GM18951 (cell line): Measurements from ENCODE around the gene CPSF2.
"Not testable (repeated sequence)": the region's sequence is repeated elsewhere in the genome, so short reads cannot be mapped to it uniquely, and the experiment has no call there.

Source experiments
- POLR2A ChIP-seq: IDR thresholded peaks from 4 replicates; pipeline ENCODE4 v1.6.1; 2011; ENCODE audit warnings: mild to moderate bottlenecking; ENCODE audit not compliant: insufficient read length, insufficient read depth; ENCODE audit errors: extremely low read depth
- in situ Hi-C: fragments of 300-500 bp; cut with MboI; formaldehyde crosslinking; loops from one replicate; pipeline ENCODE4 v1.12.0; 2022; ENCODE audit warnings: low sequenced_read_pairs, mixed read lengths, inconsistent platforms; ENCODE audit not compliant: unreplicated experiment

CPSF2 gene

GRCh38 chr14:92175811-92176210 is 54.0 kb downstream of the CPSF2 start:
- in situ Hi-C loops, result no loop called here
- TF ChIP-seq POLR2A, result no peak

DNA sequence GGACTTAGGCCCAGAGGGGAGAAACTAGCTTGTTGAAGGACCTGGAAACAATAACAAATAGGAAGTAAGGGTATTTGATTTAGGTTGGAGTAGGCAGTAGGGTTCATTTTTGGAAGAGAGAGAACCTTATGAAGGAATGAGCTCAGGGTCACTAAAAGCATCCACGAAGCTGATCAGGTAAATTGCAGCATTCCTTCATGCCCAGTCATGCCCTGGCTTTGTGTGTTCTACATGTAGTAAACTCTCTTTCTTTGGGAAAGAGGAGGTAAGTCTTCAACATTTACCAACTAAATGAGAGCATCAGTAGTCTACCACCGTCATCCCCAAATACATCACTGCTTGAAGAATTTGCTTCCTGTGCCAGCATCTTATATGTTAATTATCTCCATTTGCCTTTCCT is 54.7 kb downstream of the CPSF2 start:
- in situ Hi-C loops, result no loop called here

DNA sequence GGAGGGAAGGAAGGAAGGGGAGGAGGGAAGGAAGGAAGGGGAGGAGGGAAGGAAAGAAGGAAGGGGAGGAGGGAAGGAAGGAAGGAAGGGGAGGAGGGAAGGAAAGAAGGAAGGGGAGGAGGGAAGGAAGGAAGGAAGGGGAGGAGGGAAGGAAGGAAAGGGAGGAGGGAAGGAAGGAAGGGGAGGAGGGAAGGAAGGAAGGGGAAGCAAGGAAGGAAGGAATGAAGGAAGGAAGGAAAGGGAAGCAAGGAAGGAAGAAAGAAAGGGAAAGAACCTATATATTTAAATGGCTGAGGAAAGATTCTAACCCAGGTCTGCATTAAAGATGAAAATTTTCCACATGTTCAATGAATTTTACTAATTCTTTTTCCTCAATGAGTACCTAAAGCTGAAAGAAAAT is 57.4 kb downstream of the CPSF2 start:
- in situ Hi-C loops, result not testable (repeated sequence)

More for the DNA sequence above, 54.7 kb downstream of the CPSF2 start:
- no peak for TF ChIP-seq POLR2A

DNA sequence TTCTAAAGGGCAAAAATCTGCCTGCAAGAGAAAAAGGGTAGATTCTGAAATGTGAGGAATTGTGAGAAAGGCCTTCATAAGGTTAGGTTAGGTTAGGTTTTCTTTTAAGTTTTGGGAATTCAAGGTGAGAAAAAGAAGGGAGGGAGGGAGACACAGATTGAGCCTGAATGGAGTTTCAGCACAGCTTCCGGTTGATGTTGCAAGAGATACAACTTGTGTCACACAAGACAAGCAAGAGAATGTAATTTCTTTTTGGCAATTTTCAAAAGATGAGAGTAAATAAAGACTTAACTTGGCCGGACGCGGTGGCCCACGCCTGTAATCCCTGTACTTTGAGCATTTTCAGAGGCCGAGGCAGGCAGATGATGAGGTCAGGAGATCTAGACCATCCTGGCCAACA is 63.8 kb downstream of the CPSF2 start:
- TF ChIP-seq POLR2A, result no peak
- in situ Hi-C loops, result no loop called here

DNA sequence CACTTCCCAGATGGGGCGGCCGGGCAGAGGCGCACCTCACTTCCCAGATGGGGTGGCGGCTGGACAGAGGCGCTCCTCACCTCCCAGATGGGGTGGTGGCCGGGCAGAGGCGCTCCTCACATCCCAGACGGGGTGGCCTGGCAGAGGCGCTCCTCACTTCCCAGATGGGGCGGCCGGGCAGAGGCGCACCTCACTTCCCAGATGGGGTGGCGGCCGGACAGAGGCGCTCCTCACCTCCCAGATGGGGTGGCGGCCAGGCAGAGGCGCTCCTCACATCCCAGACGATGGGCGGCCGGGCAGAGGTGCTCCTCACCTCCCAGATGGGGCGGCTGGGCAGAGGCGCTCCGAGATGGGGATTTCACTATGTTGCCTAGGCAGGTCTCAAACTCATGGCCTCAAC is 65.8 kb downstream of the CPSF2 start:
- in situ Hi-C loops, result not testable (repeated sequence)

GRCh38 chr14:92190768-92191167 is 69.0 kb downstream of the CPSF2 start:
- in situ Hi-C loops, result no loop called here
- no peak for TF ChIP-seq POLR2A

DNA sequence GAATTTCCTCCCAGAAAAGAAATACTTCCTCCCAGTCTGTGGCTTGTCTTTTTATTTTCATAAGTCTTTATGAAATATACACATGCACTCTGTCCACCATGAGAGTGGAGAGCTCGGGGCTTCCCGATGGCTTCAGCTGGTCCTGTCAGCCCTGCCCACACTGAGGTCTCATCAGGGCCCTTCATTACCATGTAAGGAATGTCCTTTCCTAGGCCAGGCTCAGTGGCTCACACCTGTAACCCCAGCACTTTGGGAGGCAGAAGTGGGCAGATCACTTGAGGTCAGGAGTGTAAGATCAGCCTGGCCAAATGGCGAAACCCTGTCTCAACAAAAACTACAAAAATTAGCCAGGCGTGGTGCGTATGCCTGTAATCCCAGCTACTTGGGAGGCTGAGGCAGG is 77.0 kb downstream of the CPSF2 start:
- TF ChIP-seq POLR2A, result no peak
- in situ Hi-C loops, result no loop called here

DNA sequence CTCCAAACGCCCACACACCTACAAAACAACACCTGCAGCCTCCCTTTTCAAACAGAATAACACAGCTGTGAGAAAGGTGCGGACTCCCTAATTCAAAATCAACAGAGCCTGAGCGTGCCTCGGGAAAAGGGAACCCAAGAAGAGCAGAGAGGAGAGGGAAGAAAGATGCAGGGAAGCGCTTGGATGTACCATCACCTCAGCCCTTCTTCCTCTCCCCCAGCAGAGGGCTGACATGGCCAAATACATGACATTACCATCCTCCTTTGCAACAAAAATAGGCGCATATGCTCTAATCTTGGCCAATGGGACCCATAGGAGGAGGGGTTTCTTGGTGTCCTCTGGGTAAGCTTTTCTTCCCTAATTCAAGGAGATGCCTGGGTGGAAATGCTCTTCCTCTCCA is 78.0 kb downstream of the CPSF2 start:
- in situ Hi-C loops, result no loop called here
- TF ChIP-seq POLR2A, result no peak

DNA sequence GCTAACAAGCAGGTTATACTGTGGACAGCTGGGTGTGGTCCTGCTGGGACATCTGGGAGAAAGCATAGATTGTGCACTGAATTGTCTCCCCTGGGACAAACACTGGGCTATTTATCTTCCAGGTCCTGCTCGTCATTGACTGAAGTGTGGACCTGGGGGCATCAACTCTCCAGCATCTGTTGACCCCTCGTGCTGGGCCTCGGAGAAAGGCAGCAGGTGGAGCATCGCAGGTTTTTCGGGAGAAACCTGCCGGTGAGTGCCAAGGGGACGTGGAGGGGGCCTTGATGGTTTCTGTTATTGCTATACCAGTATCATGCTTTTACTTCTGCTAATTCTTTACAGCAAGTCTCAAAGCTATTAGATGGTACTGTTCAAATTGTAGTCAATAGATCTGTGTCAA is 81.3 kb downstream of the CPSF2 start:
- in situ Hi-C loops, result no loop called here
- no peak for TF ChIP-seq POLR2A

DNA sequence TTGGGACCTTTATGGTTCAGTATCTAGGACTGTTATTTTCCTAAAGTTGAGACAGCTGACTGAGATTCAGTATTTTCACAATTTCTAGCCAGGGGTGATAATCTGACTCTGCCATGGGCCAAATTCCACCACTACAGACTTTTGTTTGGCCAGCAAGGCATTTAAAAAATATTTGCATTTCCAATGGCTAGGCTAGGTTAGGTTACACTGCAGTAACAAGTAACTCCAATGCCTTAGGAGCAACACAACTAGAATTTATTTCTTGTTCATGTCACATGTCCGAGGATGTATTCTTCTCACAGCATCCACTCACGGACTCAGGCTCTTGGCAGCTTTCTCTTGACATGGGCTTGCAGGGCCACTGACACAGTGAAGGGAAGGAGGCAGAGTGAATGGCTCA is 83.0 kb downstream of the CPSF2 start:
- in situ Hi-C loops, result no loop called here
- no peak for TF ChIP-seq POLR2A

DNA sequence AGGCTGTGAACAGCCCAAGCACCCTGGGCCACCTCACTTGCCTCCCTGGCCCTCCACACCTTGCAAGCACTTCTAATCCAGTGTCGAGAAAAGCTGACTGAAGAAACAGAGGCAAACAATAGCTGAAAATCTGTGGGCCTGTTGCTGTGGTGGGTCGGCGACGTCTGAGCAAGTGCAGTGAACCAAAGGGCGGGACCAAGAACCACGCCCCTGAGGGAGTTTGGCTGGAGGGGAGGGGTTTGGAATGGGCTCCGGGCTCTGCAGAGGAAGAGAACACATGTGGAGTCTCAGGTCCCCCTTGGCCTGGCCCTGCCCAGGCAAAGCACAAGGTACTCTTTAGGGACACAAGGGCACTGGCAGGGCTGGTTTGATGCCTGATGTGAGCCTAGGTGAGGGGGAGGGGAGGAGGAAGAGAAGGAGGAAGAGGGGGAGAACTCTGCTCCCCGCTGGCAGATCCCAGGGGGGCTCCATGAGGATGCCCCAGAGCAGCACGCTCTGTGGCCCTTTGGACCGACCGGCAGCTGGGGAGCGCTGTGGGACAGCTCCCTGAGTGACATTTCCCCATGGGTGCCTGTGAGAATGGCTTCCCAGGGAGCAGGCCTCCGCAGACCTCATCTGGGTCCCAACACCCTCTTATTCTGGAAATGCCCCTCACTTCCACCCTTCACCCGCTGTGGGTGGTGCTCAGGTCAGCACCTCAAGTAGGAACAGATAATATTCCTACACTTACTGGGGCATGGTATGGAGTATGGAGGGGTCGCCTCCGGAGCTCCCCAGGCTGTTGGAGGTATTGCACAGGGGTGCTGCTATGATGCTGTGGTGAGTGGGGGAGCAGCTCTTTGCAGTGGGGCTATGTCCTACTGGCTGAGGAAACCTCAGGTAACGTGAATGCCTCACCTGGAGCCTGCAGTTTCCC is 85.5 kb downstream of the CPSF2 start:
- TF ChIP-seq POLR2A, result no peak

DNA sequence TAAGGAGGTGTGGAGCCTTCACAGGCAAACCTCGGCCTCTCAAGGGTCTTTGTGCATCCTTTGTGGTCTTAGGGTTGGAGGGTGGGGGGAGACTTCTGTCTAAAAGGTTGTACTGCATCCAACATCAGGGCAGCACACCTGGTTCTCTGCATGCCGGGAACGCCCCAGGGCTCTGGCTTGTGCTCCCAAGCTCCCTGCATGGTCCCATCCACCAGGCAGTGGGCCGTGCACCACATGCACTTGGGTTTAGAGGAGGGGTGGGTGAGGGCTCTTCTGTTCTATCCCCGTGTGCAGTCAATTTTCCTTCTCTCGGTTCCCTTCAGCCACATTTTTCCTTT is 86.1 kb downstream of the CPSF2 start:
- no peak for TF ChIP-seq POLR2A
- in situ Hi-C loops, result no loop called here

More for the DNA sequence above, 85.5 kb downstream of the CPSF2 start:
- in situ Hi-C loops, result no loop called here

- in situ Hi-C loops, result no loop called here
- no peak for TF ChIP-seq POLR2A
Measured at GRCh38 chr14:92209141-92209540, 87.4 kb downstream of the CPSF2 start.

DNA sequence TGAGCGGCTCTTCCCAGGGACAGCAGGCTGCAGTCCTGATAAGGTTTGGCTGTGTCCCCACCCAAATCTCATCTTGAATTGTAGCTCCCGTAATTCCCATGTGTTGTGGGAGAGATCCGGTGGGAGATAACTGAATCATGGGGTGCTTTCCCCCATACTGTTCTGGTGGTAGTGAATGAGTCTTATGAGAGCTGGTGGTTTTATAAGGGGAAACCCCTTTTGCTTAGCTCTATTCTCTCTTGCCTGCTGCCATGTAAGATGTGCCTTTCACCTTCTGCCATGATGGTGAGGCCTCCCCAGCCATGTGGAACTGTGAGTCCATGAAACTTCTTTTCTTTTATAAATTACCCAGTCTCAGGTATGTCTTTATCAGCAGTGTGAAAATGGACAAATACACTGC is 91.4 kb downstream of the CPSF2 start:
- in situ Hi-C loops, result not testable (repeated sequence)

DNA sequence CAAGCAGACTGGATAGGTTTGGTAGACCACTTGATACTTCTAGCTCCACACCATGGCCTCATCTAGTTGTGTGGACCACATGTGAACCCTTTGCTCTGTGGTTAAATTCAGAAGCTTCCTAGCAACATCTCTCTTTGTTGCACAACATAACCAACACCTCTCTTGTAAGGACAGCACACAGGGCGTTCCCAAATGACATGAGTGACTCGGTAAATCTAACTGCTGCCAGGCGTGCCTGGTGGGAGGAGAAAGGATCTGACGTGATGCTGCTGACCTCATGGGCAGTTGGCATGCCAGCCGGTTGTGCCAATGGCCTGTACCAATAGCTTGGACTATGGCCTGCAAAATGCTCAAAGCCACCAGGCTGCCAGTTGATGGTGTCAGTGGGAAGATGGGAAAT is 93.8 kb downstream of the CPSF2 start:
- no peak for TF ChIP-seq POLR2A
- in situ Hi-C loops, result no loop called here
